ENCODE results near the gene RRP9.

RRP9 gene

GRCh38 chr3:51891242-51892039 lies 50.3 kb downstream of the RRP9 start:
- no peaks in the 10 kb centered on the region for H3K79me2 ChIP-seq (ENCODE audit: insufficient read depth, low read depth)
- H3K36me3 ChIP-seq (ENCODE audit: insufficient read depth): no peaks in the 10 kb centered on the region
- no peaks in the 10 kb centered on the region for H4K20me1 ChIP-seq (ENCODE audit: insufficient read depth)
- no peak overlapping the region for H3K4me3 ChIP-seq (IDR thresholded peaks at IDR 0.05; ENCODE audit: insufficient read depth, low read depth, low read length)
- H2AFZ ChIP-seq (ENCODE audit: low read depth): no peak overlapping the region
- H3K4me1 ChIP-seq (ENCODE audit: low read depth, poor library complexity, severe bottlenecking): no peaks in the 10 kb centered on the region
- no peaks in the 10 kb centered on the region for H3K27me3 ChIP-seq (ENCODE audit: insufficient read depth, low read depth)
- H3K9ac ChIP-seq: no peak overlapping the region
- H3K27ac ChIP-seq: no peak overlapping the region
- TF ChIP-seq CTCF (conservative IDR thresholded peaks at IDR 0.05; ENCODE audit: low read depth, low read length): no peak
- no peak overlapping the region for H3K4me2 ChIP-seq

GRCh38 chr3:51888463-51889105 lies 53.1 kb downstream of the RRP9 start:
- TF ChIP-seq CTCF (conservative IDR thresholded peaks at IDR 0.05; ENCODE audit: low read depth, low read length): no peak
- H4K20me1 ChIP-seq (ENCODE audit: insufficient read depth): no peaks in the 10 kb centered on the region
- H3K9ac ChIP-seq: no peak overlapping the region
- H3K4me3 ChIP-seq (IDR thresholded peaks at IDR 0.05; ENCODE audit: insufficient read depth, low read depth, low read length): no peak overlapping the region
- H3K4me2 ChIP-seq: no peak overlapping the region
- no peak overlapping the region for H3K27ac ChIP-seq
- no peaks in the 10 kb centered on the region for H3K79me2 ChIP-seq (ENCODE audit: insufficient read depth, low read depth)
- no peaks in the 10 kb centered on the region for H3K36me3 ChIP-seq (ENCODE audit: insufficient read depth)
- H2AFZ ChIP-seq (ENCODE audit: low read depth): no peak overlapping the region
- no peaks in the 10 kb centered on the region for H3K27me3 ChIP-seq (ENCODE audit: insufficient read depth, low read depth)
- H3K4me1 ChIP-seq (ENCODE audit: low read depth, poor library complexity, severe bottlenecking): no peaks in the 10 kb centered on the region

- no peaks in the 10 kb centered on the region for H4K20me1 ChIP-seq (ENCODE audit: insufficient read depth)
- H3K4me3 ChIP-seq (IDR thresholded peaks at IDR 0.05; ENCODE audit: insufficient read depth, low read depth, low read length): no peak overlapping the region
- no peak overlapping the region for H3K27ac ChIP-seq
- no peak for TF ChIP-seq CTCF (conservative IDR thresholded peaks at IDR 0.05; ENCODE audit: low read depth, low read length)
- no peaks in the 10 kb centered on the region for H3K36me3 ChIP-seq (ENCODE audit: insufficient read depth)
- H2AFZ ChIP-seq (ENCODE audit: low read depth): no peak overlapping the region
- no peak overlapping the region for H3K9ac ChIP-seq
- no peaks in the 10 kb centered on the region for H3K27me3 ChIP-seq (ENCODE audit: insufficient read depth, low read depth)
- no peaks in the 10 kb centered on the region for H3K4me1 ChIP-seq (ENCODE audit: low read depth, poor library complexity, severe bottlenecking)
- no peaks in the 10 kb centered on the region for H3K79me2 ChIP-seq (ENCODE audit: insufficient read depth, low read depth)
- H3K4me2 ChIP-seq: no peak overlapping the region
Observed at GRCh38 chr3:51887620-51888019, 54.1 kb downstream of the RRP9 start.

- Histone ChIP-seq H3K36me3 (ENCODE audit: insufficient read depth) (no peaks in the 10 kb centered on the region), H3K9ac (no peak overlapping the region), H4K20me1 (ENCODE audit: insufficient read depth) (no peaks in the 10 kb centered on the region), H3K4me1 (ENCODE audit: low read depth, poor library complexity, severe bottlenecking) (no peaks in the 10 kb centered on the region), H3K4me3 (IDR thresholded peaks at IDR 0.05; ENCODE audit: insufficient read depth, low read depth, low read length) (no peak overlapping the region), H3K27me3 (ENCODE audit: insufficient read depth, low read depth) (no peaks in the 10 kb centered on the region), H3K4me2 (no peak overlapping the region), H3K27ac (no peak overlapping the region), H3K79me2 (ENCODE audit: insufficient read depth, low read depth) (no peaks in the 10 kb centered on the region), H2AFZ (ENCODE audit: low read depth) (no peak overlapping the region)
- no peak for TF ChIP-seq CTCF (conservative IDR thresholded peaks at IDR 0.05; ENCODE audit: low read depth, low read length)
Observed at GRCh38 chr3:51886447-51886846, 55.3 kb downstream of the RRP9 start.

Data from KMS-11 (cell line).